Endothelial cell of umbilical vein (primary cell): ENCODE results near the gene SLC16A6.
"Not testable (repeated sequence)": the region's sequence is repeated elsewhere in the genome, so short reads cannot be mapped to it uniquely, and the experiment has no call there.

Source experiments
- FOS ChIP-seq: IDR thresholded peaks from 2 replicates; pipeline ENCODE4 v1.6.1; 2011; ENCODE audit warnings: mild to moderate bottlenecking, low read length, moderate library complexity, borderline replicate concordance; ENCODE audit not compliant: insufficient read depth
- POLR2AphosphoS5 ChIP-seq: IDR thresholded peaks from 2 replicates; pipeline ENCODE4 v1.6.1; 2012; ENCODE audit warnings: low read depth, mild to moderate bottlenecking, control low read depth, low read length, moderate library complexity; ENCODE audit not compliant: insufficient read depth
- TF ChIP-seq, protein P1 (sequence below), 2 donors: IDR thresholded peaks; 1 replicate in 1 of 2; 2 replicates in 1 of 2; pipeline ENCODE4 v1.5.1; 2011; ENCODE audit warnings: low read length in 2 of 2, mild to moderate bottlenecking in 2 of 2, moderate library complexity in 2 of 2, control low read depth in 1 of 2, inconsistent platforms in 1 of 2, low read depth in 1 of 2; ENCODE audit not compliant: insufficient read depth in 1 of 2; ENCODE audit errors: extremely low read depth in 1 of 2

- not testable (repeated sequence) for TF ChIP-seq POLR2AphosphoS5, FOS
- TF ChIP-seq, protein P1, sequence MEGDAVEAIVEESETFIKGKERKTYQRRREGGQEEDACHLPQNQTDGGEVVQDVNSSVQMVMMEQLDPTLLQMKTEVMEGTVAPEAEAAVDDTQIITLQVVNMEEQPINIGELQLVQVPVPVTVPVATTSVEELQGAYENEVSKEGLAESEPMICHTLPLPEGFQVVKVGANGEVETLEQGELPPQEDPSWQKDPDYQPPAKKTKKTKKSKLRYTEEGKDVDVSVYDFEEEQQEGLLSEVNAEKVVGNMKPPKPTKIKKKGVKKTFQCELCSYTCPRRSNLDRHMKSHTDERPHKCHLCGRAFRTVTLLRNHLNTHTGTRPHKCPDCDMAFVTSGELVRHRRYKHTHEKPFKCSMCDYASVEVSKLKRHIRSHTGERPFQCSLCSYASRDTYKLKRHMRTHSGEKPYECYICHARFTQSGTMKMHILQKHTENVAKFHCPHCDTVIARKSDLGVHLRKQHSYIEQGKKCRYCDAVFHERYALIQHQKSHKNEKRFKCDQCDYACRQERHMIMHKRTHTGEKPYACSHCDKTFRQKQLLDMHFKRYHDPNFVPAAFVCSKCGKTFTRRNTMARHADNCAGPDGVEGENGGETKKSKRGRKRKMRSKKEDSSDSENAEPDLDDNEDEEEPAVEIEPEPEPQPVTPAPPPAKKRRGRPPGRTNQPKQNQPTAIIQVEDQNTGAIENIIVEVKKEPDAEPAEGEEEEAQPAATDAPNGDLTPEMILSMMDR (IDR thresholded peaks at IDR 0.05; ENCODE audit: extremely low read depth in 1 of 2, insufficient read depth in 1 of 2, low read depth in 1 of 2, low read length in 2 of 2), result not testable (repeated sequence)
Measured at GRCh38 chr17:68232741-68233140, 58.2 kb downstream of the SLC16A6 start.
